ENCODE measurements around the gene CBFB.

The CBFB gene

GRCh38 chr16:67006930-67007658 is 21.9 kb upstream of the CBFB start:
- Histone ChIP-seq H3K4me1 (ENCODE audit: control insufficient read depth, insufficient read depth, low read length) (no peaks in the 10 kb centered on the region), H3K27me3 (ENCODE audit: control insufficient read depth, insufficient read depth, low read length) (peaks cover 29% of the 10 kb centered on the region), H3K9ac (ENCODE audit: low read depth, low read length) (no peak overlapping the region), H3K4me3 (ENCODE audit: low read depth, low read length) (no peak overlapping the region), H3K9me3 (ENCODE audit: control insufficient read depth, insufficient read depth, low read length) (no peaks in the 10 kb centered on the region), H3K36me3 (ENCODE audit: control insufficient read depth, insufficient read depth, low read length) (no peaks in the 10 kb centered on the region)

GRCh38 chr16:67009158-67009557 is 19.8 kb upstream of the CBFB start:
- Histone ChIP-seq H3K27me3 (ENCODE audit: control insufficient read depth, insufficient read depth, low read length) (peaks cover 20% of the 10 kb centered on the region), H3K9ac (ENCODE audit: low read depth, low read length) (no peak overlapping the region), H3K36me3 (ENCODE audit: control insufficient read depth, insufficient read depth, low read length) (no peaks in the 10 kb centered on the region), H3K9me3 (ENCODE audit: control insufficient read depth, insufficient read depth, low read length) (no peaks in the 10 kb centered on the region), H3K4me3 (ENCODE audit: low read depth, low read length) (no peak overlapping the region), H3K4me1 (ENCODE audit: control insufficient read depth, insufficient read depth, low read length) (no peaks in the 10 kb centered on the region)

GRCh38 chr16:67011274-67011673 is 17.7 kb upstream of the CBFB start:
- no peaks in the 10 kb centered on the region for H3K4me1 ChIP-seq (ENCODE audit: control insufficient read depth, insufficient read depth, low read length)
- no peaks in the 10 kb centered on the region for H3K9me3 ChIP-seq (ENCODE audit: control insufficient read depth, insufficient read depth, low read length)
- no peak overlapping the region for H3K9ac ChIP-seq (ENCODE audit: low read depth, low read length)
- peaks cover 37% of the 10 kb centered on the region for H3K27me3 ChIP-seq (ENCODE audit: control insufficient read depth, insufficient read depth, low read length)
- no peaks in the 10 kb centered on the region for H3K36me3 ChIP-seq (ENCODE audit: control insufficient read depth, insufficient read depth, low read length)
- no peak overlapping the region for H3K4me3 ChIP-seq (ENCODE audit: low read depth, low read length)

GRCh38 chr16:67013233-67013822 is 15.6 kb upstream of the CBFB start:
- H3K9me3 ChIP-seq (ENCODE audit: control insufficient read depth, insufficient read depth, low read length) = no peaks in the 10 kb centered on the region
- H3K4me3 ChIP-seq (ENCODE audit: low read depth, low read length) = peak overlapping the region; percentile 55
- H3K4me1 ChIP-seq (ENCODE audit: control insufficient read depth, insufficient read depth, low read length) = no peaks in the 10 kb centered on the region
- no peaks in the 10 kb centered on the region for H3K36me3 ChIP-seq (ENCODE audit: control insufficient read depth, insufficient read depth, low read length)
- H3K9ac ChIP-seq (ENCODE audit: low read depth, low read length) = peak overlapping the region; percentile 37
- peaks cover 44% of the 10 kb centered on the region for H3K27me3 ChIP-seq (ENCODE audit: control insufficient read depth, insufficient read depth, low read length)

GRCh38 chr16:67013823-67014633 is 14.9 kb upstream of the CBFB start:
- Histone ChIP-seq H3K9me3 (ENCODE audit: control insufficient read depth, insufficient read depth, low read length) (no peaks in the 10 kb centered on the region), H3K4me1 (ENCODE audit: control insufficient read depth, insufficient read depth, low read length) (no peaks in the 10 kb centered on the region), H3K27me3 (ENCODE audit: control insufficient read depth, insufficient read depth, low read length) (peaks cover 44% of the 10 kb centered on the region), H3K4me3 (ENCODE audit: low read depth, low read length) (peak overlapping the region; percentile 55), H3K36me3 (ENCODE audit: control insufficient read depth, insufficient read depth, low read length) (no peaks in the 10 kb centered on the region), H3K9ac (ENCODE audit: low read depth, low read length) (peak overlapping the region; percentile 37)

GRCh38 chr16:67014634-67015312 is 14.2 kb upstream of the CBFB start:
- Histone ChIP-seq H3K9me3 (ENCODE audit: control insufficient read depth, insufficient read depth, low read length) (no peaks in the 10 kb centered on the region), H3K36me3 (ENCODE audit: control insufficient read depth, insufficient read depth, low read length) (no peaks in the 10 kb centered on the region), H3K9ac (ENCODE audit: low read depth, low read length) (no peak overlapping the region), H3K27me3 (ENCODE audit: control insufficient read depth, insufficient read depth, low read length) (peaks cover 44% of the 10 kb centered on the region), H3K4me1 (ENCODE audit: control insufficient read depth, insufficient read depth, low read length) (no peaks in the 10 kb centered on the region), H3K4me3 (ENCODE audit: low read depth, low read length) (peak overlapping the region; percentile 55)

GRCh38 chr16:67015313-67015731 is 13.6 kb upstream of the CBFB start:
- Histone ChIP-seq H3K9me3 (ENCODE audit: control insufficient read depth, insufficient read depth, low read length) (no peaks in the 10 kb centered on the region), H3K9ac (ENCODE audit: low read depth, low read length) (no peak overlapping the region), H3K36me3 (ENCODE audit: control insufficient read depth, insufficient read depth, low read length) (no peaks in the 10 kb centered on the region), H3K4me3 (ENCODE audit: low read depth, low read length) (no peak overlapping the region), H3K27me3 (ENCODE audit: control insufficient read depth, insufficient read depth, low read length) (peaks cover 44% of the 10 kb centered on the region), H3K4me1 (ENCODE audit: control insufficient read depth, insufficient read depth, low read length) (no peaks in the 10 kb centered on the region)

GRCh38 chr16:67016143-67016542 is 12.8 kb upstream of the CBFB start:
- peaks cover 42% of the 10 kb centered on the region for H3K27me3 ChIP-seq (ENCODE audit: control insufficient read depth, insufficient read depth, low read length)
- no peaks in the 10 kb centered on the region for H3K36me3 ChIP-seq (ENCODE audit: control insufficient read depth, insufficient read depth, low read length)
- H3K9me3 ChIP-seq (ENCODE audit: control insufficient read depth, insufficient read depth, low read length) = no peaks in the 10 kb centered on the region
- H3K4me3 ChIP-seq (ENCODE audit: low read depth, low read length) = no peak overlapping the region
- no peak overlapping the region for H3K9ac ChIP-seq (ENCODE audit: low read depth, low read length)
- no peaks in the 10 kb centered on the region for H3K4me1 ChIP-seq (ENCODE audit: control insufficient read depth, insufficient read depth, low read length)

GRCh38 chr16:67016681-67017420 is 12.1 kb upstream of the CBFB start:
- H3K36me3 ChIP-seq (ENCODE audit: control insufficient read depth, insufficient read depth, low read length) = no peaks in the 10 kb centered on the region
- no peaks in the 10 kb centered on the region for H3K9me3 ChIP-seq (ENCODE audit: control insufficient read depth, insufficient read depth, low read length)
- no peaks in the 10 kb centered on the region for H3K4me1 ChIP-seq (ENCODE audit: control insufficient read depth, insufficient read depth, low read length)
- H3K4me3 ChIP-seq (ENCODE audit: low read depth, low read length) = no peak overlapping the region
- peaks cover 36% of the 10 kb centered on the region for H3K27me3 ChIP-seq (ENCODE audit: control insufficient read depth, insufficient read depth, low read length)
- H3K9ac ChIP-seq (ENCODE audit: low read depth, low read length) = no peak overlapping the region

GRCh38 chr16:67017421-67017750 is 11.6 kb upstream of the CBFB start:
- no peaks in the 10 kb centered on the region for H3K36me3 ChIP-seq (ENCODE audit: control insufficient read depth, insufficient read depth, low read length)
- no peaks in the 10 kb centered on the region for H3K4me1 ChIP-seq (ENCODE audit: control insufficient read depth, insufficient read depth, low read length)
- H3K9ac ChIP-seq (ENCODE audit: low read depth, low read length) = no peak overlapping the region
- H3K9me3 ChIP-seq (ENCODE audit: control insufficient read depth, insufficient read depth, low read length) = no peaks in the 10 kb centered on the region
- H3K27me3 ChIP-seq (ENCODE audit: control insufficient read depth, insufficient read depth, low read length) = peaks cover 36% of the 10 kb centered on the region
- no peak overlapping the region for H3K4me3 ChIP-seq (ENCODE audit: low read depth, low read length)

GRCh38 chr16:67017810-67018488 is 11.0 kb upstream of the CBFB start:
- peaks cover 34% of the 10 kb centered on the region for H3K27me3 ChIP-seq (ENCODE audit: control insufficient read depth, insufficient read depth, low read length)
- no peaks in the 10 kb centered on the region for H3K36me3 ChIP-seq (ENCODE audit: control insufficient read depth, insufficient read depth, low read length)
- H3K4me3 ChIP-seq (ENCODE audit: low read depth, low read length) = no peak overlapping the region
- H3K9ac ChIP-seq (ENCODE audit: low read depth, low read length) = no peak overlapping the region
- H3K4me1 ChIP-seq (ENCODE audit: control insufficient read depth, insufficient read depth, low read length) = no peaks in the 10 kb centered on the region
- H3K9me3 ChIP-seq (ENCODE audit: control insufficient read depth, insufficient read depth, low read length) = no peaks in the 10 kb centered on the region

Data from iPS-15b (cell line).